GM18868 (cell line): ENCODE measurements around the gene FAM72A.
"Not testable (repeated sequence)": the region's sequence is repeated elsewhere in the genome, so short reads cannot be mapped to it uniquely, and the experiment has no call there.

Experiments
- ATAC-seq: cut with Tn5 transposase; IDR thresholded peaks from one replicate; pipeline ENCODE4 v1.9.1; 2021; ENCODE audit warnings: mild to moderate bottlenecking, moderate library complexity; ENCODE audit not compliant: unreplicated experiment

FAM72A gene

DNA sequence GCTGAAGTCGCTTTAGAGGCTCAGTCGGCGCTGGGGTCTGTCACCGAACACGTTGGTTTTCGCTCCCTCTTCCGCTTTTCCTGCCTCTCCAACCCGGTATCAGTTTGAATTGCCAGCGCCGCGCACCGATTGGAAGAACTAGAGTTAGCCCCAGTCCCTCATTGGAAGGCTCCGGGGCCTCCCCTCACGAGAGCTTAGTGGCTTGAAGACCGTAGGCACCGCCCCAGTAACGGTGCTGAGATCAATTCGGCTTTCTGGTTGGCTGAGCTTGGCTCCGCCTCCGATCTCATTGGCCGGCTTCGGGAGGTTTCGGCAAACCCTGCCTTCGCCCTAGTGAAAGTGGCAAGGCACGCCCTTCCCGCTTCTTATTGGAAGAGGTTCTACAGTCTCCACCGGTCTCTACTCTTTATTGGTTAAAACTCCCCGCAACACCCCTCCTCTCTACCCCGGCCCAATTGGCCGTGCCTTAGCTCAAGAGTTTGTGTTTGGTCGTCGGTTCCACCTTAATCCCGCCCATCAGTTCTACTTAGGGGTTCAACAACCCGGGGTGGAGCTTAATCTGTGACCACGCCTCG is at the start of gene FAM72A:
FAM72A (minus strand) TSS at position 51 of the 575 bp plus-strand sequence. CDS start 814 bp downstream, outside the sequence.
- peak; percentile 84 for ATAC-seq

DNA sequence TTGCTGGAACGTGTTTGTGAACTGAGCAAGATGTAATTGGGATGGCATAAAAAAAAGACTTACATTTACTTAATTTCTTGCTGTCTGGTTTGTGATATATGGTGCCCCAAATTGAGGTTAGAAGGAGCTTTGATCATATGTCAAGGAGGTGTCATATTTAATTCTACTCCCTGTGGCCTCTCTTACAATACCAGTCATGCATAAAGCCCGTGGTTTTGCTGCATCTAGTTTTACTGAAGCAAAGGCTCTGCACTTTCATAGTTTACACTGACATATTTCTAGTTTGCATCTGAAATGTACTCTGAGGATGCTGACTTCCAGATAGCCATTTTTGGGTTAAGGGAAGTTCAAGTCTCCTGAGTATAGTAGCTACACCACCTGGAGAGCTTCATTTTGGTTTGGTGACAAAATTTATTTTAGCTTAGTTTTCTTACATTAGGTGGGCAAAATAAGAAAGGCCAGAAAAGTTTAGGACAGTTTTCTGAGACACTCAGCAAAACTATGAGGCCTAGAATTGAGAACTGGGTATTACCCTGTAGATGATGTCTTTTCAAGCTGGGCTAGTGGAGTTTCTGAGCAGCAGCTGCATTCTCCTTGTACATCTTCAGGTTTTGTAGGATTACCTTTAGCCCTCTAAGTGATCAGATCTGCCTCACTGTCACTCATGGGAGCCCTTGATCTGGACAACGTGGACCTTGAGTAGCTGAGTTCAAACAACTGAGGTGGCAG is 48.5 kb upstream of the FAM72A start:
- peak; percentile 84 for ATAC-seq

DNA sequence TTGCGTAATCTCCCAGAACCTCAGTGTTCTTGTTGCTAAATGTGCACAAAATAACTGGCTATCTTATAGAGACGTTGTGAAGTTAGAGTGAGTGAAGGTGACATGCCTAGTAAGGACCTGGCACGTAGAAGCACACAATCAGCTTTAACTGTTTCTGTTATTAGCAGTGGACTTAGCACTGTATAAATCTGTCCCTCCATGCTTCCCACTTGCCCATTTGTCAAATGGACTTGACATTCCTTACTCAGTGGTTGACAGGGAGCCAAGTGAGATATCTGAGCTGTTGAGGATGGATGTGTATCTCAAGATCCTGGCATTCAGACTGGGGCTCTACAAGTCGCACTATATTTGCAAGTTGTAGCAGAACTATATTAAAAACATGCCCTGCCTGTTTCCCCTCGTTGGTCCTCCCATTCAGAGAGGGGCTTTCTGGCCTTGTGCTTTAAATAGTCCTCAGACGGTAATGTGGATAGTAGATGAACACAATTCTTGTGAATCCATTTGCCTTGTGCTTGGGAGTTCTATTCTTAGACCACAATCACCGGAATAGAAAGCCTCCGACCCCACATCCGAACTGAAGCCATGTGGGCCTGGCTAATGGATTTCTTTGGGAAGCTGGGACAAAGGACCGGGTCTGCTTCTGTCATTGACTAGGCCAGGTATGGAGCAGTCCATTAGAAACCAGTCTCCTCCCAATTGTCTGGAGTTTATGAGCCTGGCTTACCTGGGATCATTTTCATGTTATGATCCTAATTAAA is 43.7 kb upstream of the FAM72A start:
- ATAC-seq = not testable (repeated sequence)

DNA sequence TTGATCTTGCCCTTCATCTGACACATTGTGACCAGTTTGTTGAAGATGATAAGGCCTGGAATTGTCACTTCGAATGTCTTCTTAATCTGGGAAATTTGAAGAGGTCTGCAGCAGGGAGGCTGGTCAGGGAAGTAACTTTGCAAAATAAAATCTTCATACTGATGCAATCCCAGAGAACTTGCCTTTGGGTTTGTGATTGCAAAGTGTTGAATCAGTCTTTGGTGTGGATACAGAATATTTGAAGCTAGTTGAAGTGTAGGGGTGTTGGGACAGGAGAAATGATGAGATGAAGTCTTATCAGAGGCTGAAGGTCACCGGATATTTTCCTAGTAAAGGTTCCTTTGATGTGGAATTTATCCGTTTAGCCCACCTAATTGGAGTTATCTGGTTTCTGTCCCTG is 42.8 kb upstream of the FAM72A start:
- ATAC-seq = not testable (repeated sequence)

DNA sequence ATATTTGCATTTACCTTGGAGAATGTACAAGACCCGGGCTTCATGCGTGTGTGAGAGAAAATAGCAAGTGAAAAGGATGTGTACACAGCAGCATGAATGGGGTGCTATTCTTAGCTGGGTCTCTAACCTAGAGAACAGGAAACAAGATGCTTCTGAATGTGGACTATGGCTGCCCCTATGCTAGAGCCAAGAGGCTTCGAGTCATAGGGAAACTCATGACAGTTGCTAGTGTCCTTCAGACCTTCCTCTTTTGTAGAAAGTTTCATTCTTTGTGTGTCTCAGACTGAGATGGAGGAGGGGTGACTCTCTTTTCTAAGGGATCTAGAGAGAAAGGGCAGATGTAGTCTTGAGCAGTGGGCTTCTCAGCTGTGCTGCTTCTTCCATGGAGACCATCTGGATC is 40.7 kb upstream of the FAM72A start:
- peak; percentile 98 for ATAC-seq

DNA sequence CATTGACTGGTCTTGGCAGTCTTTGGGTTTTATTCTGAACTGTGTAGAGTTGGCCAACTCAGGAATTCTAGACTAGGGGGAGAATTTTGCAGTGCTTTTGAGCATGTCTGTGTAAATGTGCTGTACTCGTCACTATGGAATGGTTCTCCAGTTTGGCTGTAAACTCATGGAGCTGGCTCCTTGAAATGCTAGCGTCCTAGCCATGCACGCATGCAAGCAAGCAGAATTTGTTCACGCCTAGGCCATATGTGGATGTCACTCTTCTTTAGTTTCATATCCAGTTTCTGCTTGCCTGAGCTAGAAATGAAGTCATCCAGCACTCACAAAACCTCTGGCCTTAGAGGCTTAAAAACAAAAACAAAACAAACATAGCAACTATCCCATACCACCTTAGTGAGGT is 37.6 kb upstream of the FAM72A start:
- ATAC-seq = peak; percentile 37

DNA sequence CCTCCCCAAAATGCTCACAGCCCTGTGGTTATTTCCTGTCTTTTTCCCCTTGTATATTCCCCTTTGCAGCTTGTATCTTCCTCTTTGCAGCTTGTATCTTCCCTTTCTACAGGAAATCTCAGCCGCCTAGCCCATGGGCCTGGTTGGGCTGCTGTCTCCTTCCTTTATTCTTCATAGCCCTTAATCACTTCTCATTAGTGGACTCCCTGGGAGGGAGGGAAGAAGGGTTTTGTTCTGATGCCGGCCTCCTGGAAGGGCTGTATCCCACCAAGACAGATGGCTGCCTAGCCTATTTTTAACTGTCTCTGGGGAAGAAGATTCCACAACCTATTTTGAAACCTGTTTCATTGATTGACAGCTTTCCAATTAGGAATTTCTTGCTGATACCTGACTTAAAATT is 32.6 kb upstream of the FAM72A start:
- ATAC-seq = not testable (repeated sequence)

DNA sequence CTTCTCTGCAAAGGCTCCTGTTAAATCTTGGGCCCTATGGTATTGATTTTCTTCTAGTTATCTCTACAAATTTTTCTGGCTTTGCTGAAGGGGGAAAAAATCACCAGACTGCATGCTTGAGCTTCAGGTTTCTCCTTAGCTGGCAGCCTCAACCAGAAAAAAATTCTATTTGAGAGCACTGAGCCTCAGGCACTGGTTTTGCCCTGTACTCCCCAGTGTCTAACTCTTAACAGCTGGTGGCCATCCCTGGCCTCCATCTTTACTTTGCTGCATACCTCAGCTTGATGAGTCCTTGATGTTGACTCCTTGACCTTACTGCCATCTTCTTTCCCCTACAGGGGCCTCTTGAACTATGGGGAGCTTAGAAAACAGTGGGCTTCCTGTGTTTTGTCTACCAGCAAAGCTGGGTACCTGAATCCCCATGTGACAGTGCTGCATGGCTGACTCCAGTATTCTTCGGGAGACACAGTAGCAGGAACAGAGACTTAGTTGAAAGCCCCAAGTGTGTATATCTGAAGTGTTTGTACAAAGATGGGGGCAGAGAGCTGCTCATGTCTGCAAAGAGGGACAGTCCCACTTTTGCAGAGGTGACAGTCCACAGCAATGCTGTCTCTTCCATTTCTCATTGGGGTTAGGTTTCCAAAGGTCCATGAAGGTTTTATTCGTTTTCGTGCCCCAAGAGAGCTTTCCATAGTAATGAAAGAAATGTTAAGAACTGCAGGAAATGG is 31.7 kb upstream of the FAM72A start:
- ATAC-seq = not testable (repeated sequence)

DNA sequence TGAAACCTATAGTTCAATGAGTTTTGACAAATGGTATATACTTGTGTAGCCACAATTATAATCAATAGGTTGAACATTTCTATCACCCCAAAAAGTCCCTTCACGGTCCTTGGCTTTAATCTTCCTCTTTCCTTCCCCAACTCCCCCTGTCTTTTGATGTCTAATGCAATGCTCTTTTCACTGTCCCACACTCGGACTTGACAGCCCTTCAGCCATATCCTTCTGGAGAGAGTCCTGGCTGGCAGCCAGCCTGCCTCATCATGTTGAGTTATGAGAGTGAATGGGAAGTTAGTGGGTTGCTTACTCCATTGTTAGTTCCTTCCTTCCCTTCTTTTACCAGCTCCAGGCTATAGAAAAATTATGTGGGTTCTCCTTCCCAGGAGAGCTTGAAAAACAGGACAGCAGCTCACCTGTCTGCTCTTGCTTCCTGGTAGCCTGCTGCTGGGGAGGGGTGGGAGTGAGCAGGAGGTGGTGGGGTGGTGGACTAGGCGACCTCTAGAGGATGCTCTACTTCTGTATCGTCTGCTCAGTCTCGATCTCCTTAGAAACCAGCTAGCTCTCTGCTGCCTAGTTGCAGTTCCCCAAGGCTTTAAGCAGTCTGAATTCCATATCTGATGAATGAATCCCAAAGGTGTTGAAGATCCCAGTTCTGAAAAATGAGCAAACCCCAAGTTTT is 30.5 kb upstream of the FAM72A start:
- ATAC-seq = peak; percentile 90

DNA sequence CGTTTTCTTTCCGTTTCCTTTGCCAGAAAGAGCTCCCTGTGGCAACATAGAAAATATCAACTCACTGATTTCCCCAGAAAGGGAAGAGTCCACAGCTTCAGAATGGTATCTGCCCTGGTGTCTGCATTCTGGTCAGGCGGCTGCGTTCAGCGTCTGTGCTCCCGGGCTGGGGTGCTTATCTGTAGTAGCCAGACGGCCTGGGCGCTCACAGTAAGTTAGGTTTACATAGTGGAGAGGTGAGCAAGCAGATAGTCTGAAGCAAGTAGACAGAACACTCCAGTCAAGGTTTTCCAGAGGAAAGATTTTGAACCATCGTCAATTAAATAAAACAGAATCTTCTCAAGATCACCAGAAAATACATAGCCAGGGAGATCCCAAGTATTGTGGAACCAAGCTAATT is 29.4 kb upstream of the FAM72A start:
- not testable (repeated sequence) for ATAC-seq

DNA sequence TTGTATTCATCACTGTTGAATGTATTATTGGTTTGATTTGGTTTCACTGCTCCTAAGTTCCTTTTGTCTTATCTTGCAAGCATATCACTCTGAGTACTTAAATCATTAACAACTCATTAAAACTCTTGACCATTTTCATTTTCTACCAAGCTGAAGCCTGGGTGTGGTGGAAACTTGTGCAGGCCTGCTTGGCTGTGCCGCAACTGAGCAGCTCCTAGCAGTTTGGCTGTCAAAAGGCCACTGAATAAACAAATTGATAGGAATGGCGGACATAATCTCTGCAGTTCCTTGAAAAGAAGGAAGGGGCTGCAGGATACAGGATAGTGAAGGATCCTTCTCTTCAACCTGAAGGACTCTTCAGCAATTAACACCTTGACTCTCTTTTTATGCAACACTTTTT is 26.6 kb upstream of the FAM72A start:
- not testable (repeated sequence) for ATAC-seq

DNA sequence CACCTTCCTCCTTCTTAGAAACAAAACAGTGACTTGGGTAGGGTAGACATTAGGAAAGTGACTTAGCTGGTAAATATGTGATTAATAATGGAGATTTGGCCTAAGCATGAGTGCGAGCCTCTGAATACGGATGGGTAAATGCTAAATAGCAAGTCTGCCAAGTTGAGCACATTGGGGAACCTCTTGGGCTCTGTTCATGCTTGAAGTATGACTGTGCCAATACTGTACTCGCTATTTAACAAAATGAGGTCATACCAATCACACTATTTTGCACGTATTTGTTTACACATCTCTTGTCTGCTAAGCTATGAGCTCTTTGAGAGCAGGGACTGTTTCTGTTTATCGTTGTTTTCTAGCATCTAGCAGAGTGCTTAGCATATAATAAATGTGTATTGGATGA is 24.2 kb upstream of the FAM72A start:
- ATAC-seq = not testable (repeated sequence)

DNA sequence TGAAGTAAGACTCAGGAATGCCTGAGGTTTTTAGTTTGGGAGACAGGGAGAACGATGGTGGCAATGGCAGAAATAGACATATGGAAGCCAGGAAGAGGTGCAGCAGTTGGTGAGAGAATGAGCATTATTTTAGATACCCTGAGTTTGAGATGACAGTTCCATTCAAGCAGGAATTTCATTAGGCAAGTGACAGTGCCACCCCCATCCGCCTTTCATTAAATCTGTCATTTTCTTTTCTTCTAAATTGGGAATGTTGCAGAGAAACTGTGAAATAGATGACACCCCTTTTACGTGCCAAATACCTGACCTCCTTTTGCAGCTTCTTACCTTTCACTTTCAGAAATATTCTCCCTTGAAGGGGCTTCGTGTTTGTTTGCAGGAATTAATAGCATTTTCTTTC is 22.7 kb upstream of the FAM72A start:
- not testable (repeated sequence) for ATAC-seq

DNA sequence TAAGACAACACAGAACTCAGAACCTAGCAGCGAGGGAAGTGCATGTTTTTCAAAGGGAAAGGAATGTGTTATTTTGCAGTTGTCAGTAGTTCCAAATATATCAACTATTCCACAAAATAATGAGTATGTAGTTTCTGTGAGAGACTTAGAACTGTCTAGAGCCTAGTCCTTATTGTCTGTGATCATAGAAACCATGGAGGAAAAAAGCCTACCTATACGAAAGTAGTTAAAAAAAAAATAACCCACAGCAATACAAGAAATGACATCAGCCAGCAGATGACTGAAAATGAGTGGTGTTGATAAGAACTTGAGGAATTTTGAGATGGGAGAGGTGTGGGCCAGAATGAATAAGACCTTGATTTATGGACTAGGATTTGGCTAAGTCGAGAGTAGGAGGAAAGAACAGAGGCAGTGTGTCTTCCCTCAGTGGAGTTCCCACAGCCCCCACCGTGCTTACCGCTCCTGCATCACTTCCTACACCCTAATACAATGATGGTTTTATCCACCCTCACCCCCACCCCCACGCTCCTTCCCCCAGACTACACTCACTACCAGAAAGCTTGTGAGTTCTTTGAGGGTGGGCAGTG is 21.6 kb upstream of the FAM72A start:
- ATAC-seq = not testable (repeated sequence)

DNA sequence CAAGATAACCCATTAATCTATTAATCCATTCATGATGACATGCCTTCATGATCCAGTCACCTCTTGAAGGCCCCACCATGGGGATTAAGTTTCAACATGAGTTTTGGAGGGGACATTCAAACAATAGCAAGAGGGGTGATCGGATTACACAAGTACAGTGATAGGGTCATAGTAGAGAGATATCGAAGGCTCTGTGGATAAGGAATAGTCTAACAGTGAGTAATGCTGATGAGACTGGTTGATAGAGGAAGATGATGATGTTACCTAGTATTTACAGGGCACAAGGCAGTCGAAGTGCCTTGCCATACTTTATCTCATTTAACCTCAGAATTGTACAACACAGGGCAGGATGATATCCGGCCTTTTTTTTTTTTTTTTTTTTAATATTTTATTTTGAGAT is 18.9 kb upstream of the FAM72A start:
- not testable (repeated sequence) for ATAC-seq

DNA sequence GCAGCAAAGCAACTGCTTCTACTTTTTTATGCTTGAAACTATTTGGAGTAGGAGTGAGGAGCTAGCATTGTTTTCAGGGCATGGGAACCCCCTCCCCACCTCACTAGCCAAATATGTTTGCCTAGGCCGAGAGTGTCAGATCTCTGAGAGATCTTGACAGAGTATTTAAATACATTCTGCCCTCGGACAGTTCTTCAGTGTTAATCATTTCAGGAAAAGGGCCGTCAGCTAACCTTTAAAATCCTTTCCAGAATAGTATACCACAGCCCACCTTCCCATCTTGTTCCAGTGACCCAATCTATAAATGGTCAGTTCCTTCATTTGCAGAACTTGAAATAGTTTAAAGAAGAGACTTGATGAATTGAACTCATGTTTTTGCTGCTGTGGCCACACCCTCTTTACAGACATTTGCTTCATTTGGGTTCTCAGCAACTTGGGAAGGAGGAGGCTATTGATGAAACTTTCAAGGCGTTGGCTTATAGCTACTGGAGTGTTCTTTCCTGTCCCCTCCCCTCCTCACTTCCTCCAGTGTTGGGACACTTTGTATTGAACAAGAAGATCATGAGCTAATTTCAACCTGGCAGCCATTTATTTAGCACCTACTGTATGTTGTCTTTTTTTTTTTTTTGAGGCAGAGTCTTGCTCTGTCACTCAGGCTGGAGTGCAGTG is 17.8 kb upstream of the FAM72A start:
- ATAC-seq = not testable (repeated sequence)

DNA sequence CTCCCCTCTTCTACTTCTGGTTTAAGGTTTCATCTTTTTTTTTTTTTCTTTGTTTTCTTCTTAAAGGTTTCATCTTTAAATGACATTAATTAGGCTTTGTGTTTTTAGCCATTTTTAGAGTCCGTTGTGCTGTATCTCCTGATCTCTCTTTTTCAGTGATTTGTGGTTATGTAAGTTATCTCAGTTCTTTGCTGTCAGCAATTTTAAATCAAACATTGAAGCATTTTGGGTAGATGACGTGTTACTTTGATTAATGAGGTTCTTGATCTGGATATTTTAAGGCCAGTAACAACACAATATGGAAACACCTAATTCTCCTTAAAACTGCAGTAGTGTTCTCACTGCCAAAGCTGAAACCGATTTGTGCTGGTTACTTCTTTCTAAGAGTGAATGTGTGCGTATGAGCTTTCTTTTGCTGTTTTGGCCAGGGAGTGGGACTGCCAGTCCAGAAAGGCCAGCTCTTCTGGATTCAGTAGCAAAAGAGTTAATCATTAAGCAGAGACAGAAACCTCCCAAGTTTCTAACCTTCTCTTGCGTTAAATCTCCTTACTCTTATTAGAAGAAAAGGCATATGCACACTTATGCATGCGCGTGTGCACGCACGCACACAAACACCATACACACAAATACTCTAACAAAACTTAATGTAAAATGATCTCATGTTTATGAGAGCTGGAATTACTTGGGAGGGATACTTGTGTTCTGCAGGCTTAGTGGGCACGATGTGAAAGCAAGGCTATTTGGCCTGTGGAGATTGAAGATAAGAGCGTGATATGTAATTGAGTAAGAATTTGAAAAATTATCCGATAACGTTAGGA is 17.1 kb upstream of the FAM72A start:
- not testable (repeated sequence) for ATAC-seq

DNA sequence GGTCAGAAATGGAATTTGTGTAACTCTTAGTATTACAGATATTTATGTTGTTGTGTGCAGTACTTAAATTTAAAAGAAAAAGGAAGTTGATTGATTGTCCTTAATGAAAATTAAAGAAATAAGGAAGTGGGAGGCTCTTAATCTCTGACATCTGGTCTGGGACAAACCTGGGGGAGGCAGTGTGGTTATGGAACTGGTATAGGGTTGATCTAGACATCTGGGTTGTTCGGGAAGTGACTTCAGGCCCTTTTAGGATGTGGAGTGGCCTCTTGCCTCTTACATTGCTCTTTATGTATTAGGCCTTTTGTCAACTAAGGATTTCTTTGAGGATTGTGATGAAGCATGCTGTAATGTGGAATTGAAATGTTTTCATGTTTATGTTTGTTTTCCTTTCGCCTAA is 16.1 kb upstream of the FAM72A start:
- ATAC-seq = not testable (repeated sequence)

DNA sequence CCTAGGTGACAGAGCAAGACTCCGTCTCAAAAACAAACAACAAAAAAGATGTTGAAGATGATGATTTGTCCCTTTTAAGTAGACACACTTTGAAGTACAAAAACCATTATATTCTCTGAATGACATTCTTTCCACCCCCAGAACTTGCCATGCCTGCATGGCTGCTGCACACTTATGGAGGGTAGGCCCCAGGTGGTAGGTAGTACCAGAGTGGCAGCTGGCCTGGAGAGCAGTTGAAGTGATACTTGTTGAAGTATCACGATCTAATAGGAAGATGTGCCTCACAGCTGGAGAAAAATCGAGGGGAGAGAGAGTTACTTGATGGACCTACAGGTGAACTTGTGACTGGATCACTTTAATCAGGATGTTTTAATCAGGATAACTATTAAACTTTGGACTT is 15.6 kb upstream of the FAM72A start:
- not testable (repeated sequence) for ATAC-seq
